HFFc6 (cell line): Measurements from ENCODE around the gene PERM1. TPM values are rescaled to one million over a fixed set of nuclear protein-coding genes. Genes with fewer than 3 reads are reported as not detected.
"Not testable (repeated sequence)": the region's sequence is repeated elsewhere in the genome, so short reads cannot be mapped to it uniquely, and the experiment has no call there.

Source experiments
- DNase-seq: peaks from one replicate; pipeline ENCODE4 v3.0.0-alpha.2; 2018
- H3K27ac Mint-ChIP-seq: 2 replicates; pipeline ENCODE4 v1.8.0; 2020; ENCODE audit warnings: mild to moderate bottlenecking, mixed read lengths
- H3K27me3 Mint-ChIP-seq: 2 replicates; pipeline ENCODE4 v1.8.0; 2021; ENCODE audit warnings: mild to moderate bottlenecking, moderate library complexity, mixed read lengths; ENCODE audit not compliant: insufficient read depth
- H3K36me3 Mint-ChIP-seq: 2 replicates; pipeline ENCODE4 v1.8.0; 2021; ENCODE audit warnings: low read depth, mixed read lengths
- H3K4me1 Mint-ChIP-seq: 2 replicates; pipeline ENCODE4 v1.8.0; 2020; ENCODE audit warnings: low read depth, mixed read lengths
- H3K4me3 Mint-ChIP-seq: 2 replicates; pipeline ENCODE4 v1.8.0; 2020; ENCODE audit warnings: mild to moderate bottlenecking, moderate library complexity, mixed read lengths
- H3K9me3 Mint-ChIP-seq: 2 replicates; pipeline ENCODE4 v1.8.0; 2020; ENCODE audit warnings: mild to moderate bottlenecking, mixed read lengths
- total RNA-seq, 6 experiments: library from RNA; stranded (reverse); fragmentation: NEBNext Ultra II Directional; extraction: Animal tissue kit (Norgen Biotek cat#: 25700); gene quantifications; 2 replicates in 1 of 6; 3 replicates in 5 of 6; pipeline ENCODE4 v1.2.3, GENCODE V29; 2021
- TF ChIP-seq, protein P1 (sequence below): fragments of 200-600 bp; sonication (generic); IDR thresholded peaks from 2 replicates; pipeline ENCODE4 v1.5.0; 2021; ENCODE audit warnings: antibody characterized with exemption, mild to moderate bottlenecking

Gene PERM1
- total RNA-seq, 6 experiments from 2014 or later, result 0.17 to 0.18 TPM; not detected in 4

- peak overlapping the region; percentile 94 for H3K4me3 Mint-ChIP-seq
- H3K27me3 Mint-ChIP-seq, result peaks cover 3% of the 10 kb centered on the region; the same call in 1 of the 2 replicates
- no peak for DNase-seq
- H3K27ac Mint-ChIP-seq, result peak overlapping the region; percentile 96
- no peaks in the 10 kb centered on the region for H3K9me3 Mint-ChIP-seq
- TF ChIP-seq, protein P1, sequence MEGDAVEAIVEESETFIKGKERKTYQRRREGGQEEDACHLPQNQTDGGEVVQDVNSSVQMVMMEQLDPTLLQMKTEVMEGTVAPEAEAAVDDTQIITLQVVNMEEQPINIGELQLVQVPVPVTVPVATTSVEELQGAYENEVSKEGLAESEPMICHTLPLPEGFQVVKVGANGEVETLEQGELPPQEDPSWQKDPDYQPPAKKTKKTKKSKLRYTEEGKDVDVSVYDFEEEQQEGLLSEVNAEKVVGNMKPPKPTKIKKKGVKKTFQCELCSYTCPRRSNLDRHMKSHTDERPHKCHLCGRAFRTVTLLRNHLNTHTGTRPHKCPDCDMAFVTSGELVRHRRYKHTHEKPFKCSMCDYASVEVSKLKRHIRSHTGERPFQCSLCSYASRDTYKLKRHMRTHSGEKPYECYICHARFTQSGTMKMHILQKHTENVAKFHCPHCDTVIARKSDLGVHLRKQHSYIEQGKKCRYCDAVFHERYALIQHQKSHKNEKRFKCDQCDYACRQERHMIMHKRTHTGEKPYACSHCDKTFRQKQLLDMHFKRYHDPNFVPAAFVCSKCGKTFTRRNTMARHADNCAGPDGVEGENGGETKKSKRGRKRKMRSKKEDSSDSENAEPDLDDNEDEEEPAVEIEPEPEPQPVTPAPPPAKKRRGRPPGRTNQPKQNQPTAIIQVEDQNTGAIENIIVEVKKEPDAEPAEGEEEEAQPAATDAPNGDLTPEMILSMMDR, result peak; percentile 70
- peaks cover 24% of the 10 kb centered on the region for H3K4me1 Mint-ChIP-seq
- H3K36me3 Mint-ChIP-seq, result peaks cover 4% of the 10 kb centered on the region; the same call in 1 of the 2 replicates
These were observed 33.1 kb upstream of the PERM1 start for GRCh38 chr1:1014799-1015681.

DNA sequence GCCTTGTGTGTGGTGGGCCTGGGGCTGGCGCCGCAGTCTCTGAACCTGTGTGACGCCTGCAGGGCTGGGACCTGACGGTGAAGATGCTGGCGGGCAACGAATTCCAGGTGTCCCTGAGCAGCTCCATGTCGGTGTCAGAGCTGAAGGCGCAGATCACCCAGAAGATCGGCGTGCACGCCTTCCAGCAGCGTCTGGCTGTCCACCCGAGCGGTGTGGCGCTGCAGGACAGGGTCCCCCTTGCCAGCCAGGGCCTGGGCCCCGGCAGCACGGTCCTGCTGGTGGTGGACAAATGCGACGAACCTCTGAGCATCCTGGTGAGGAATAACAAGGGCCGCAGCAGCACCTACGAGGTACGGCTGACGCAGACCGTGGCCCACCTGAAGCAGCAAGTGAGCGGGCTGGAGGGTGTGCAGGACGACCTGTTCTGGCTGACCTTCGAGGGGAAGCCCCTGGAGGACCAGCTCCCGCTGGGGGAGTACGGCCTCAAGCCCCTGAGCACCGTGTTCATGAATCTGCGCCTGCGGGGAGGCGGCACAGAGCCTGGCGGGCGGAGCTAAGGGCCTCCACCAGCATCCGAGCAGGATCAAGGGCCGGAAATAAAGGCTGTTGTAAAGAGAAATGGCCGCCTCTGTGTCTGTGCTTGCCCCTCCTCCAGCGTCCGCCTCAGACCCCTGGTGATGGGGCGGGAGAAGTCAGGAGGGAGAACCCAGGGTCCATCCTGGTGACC is 32.2 kb upstream of the PERM1 start:
- no peaks in the 10 kb centered on the region for H3K9me3 Mint-ChIP-seq
- TF ChIP-seq, protein P1, result no peak
- peaks cover 4% of the 10 kb centered on the region; the same call in 1 of the 2 replicates for H3K36me3 Mint-ChIP-seq
- DNase-seq, result no peak
- H3K27ac Mint-ChIP-seq, result peak overlapping the region; percentile 96
- H3K27me3 Mint-ChIP-seq, result peaks cover 3% of the 10 kb centered on the region; the same call in 1 of the 2 replicates
- peaks cover 24% of the 10 kb centered on the region for H3K4me1 Mint-ChIP-seq
- peak overlapping the region; percentile 94 for H3K4me3 Mint-ChIP-seq

DNA sequence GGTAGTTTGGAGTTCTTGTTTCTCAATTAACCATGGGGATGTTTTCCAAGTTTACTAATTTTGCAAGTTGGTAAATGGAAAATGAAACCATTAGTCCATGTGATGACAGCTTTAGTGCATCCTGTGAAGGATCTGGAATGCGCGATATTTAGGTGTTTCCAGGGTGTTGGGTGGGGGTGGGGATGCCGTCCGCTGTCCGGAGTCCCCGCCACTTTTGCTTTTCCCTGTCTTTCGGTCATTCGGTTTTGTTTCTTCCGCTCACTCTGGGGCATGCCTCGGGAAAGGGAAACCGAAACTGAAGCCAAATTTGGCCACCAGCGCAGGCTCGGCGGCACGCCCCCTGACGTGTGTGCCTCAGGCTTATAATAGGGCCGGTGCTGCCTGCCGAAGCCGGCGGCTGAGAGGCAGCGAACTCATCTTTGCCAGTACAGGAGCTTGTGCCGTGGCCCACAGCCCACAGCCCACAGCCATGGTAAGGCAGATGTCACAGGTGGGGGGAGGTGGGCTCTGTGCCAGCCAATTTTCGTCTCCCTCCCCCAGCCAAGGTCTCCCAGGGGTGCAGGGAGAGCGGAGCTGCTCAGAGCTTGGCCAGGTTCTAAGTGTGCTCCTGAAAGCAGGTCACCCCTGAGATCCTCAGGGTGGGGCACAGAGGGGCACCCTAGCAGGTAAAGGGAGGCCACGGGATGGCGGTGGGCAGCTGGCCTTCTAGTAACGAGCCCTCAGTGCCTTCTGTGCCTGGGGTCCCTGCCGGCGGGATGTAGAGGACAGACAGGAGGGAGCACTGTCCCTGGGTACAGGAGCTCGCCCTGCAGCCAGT is 31.4 kb upstream of the PERM1 start, which contains the start of gene ISG15:
TSS of gene ISG15 (plus strand) at position 393 of the 817 bp plus-strand sequence. CDS start at position 470, 77 bp downstream.
- peaks cover 24% of the 10 kb centered on the region for H3K4me1 Mint-ChIP-seq
- peaks cover 4% of the 10 kb centered on the region; the same call in 1 of the 2 replicates for H3K36me3 Mint-ChIP-seq
- H3K27me3 Mint-ChIP-seq, result peaks cover 3% of the 10 kb centered on the region; the same call in 1 of the 2 replicates
- H3K4me3 Mint-ChIP-seq, result peak within 1 kb of the TSS; percentile 94
- TF ChIP-seq, protein P1, result no peak
- no peaks in the 10 kb centered on the region for H3K9me3 Mint-ChIP-seq
- H3K27ac Mint-ChIP-seq, result peak within 1 kb of the TSS; percentile 96
- DNase-seq, result peak; percentile 84

DNA sequence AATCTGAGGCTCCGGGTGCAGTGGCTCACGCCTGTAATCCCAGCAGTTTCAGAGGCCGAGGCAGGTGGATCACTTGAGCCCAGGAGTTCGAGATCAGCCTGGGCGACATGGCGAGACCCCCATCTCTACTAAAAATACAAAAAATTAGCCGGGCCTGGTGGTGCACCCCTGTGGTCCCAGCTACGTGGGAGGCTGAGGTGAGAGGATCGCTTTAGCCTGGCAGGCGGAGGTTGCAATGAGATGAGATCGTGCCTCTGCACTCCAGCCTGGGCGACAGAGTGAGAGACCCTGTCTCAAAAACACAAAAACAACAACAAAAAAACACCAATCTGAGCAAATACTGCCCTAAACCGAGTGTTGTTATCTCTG is 30.8 kb upstream of the PERM1 start:
- not testable (repeated sequence) for DNase-seq, H3K27me3 Mint-ChIP-seq, H3K9me3 Mint-ChIP-seq, H3K36me3 Mint-ChIP-seq
- peak overlapping the region; percentile 94 for H3K4me3 Mint-ChIP-seq
- H3K4me1 Mint-ChIP-seq, result peaks cover 24% of the 10 kb centered on the region
- peak overlapping the region; percentile 96 for H3K27ac Mint-ChIP-seq

DNA sequence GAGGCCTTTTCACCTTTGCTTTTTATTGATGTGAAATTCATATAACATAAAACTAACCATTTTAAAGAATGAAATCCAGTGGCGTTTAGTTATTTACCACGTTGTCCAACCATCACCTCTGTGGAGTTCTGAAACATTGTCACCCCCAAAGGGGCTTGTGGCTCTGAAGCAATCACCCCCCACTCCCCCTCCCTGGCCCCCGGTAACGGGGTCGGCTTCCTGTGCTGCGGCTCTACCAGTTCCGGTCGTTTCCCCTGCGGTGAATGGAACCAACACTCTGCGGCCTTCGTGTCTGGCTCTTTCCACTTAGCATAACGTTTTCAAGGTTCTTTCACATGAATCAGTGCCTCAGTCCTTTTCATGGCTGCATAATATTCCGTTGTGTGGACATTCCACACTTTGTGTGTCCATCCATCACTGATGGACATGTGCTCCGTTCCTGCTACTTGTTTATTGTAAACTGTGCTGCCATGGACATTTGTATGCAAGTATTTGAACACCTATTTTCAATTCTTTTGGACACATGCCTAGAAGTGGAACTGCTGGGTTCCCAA is 29.6 kb upstream of the PERM1 start:
- no peak for DNase-seq
- no peak overlapping the region for H3K27ac Mint-ChIP-seq
- peaks cover 24% of the 10 kb centered on the region for H3K4me1 Mint-ChIP-seq
- peaks cover 3% of the 10 kb centered on the region; the same call in 1 of the 2 replicates for H3K27me3 Mint-ChIP-seq
- no peak overlapping the region for H3K4me3 Mint-ChIP-seq
- TF ChIP-seq, protein P1, result no peak
- H3K9me3 Mint-ChIP-seq, result no peaks in the 10 kb centered on the region
- no peaks in the 10 kb centered on the region for H3K36me3 Mint-ChIP-seq

- H3K9me3 Mint-ChIP-seq, H3K27ac Mint-ChIP-seq, DNase-seq, H3K4me3 Mint-ChIP-seq, H3K27me3 Mint-ChIP-seq, H3K36me3 Mint-ChIP-seq: not testable (repeated sequence)
- peaks cover 28% of the 10 kb centered on the region for H3K4me1 Mint-ChIP-seq
These were observed 28.2 kb upstream of the PERM1 start for GRCh38 chr1:1010131-1010530.
